ENCODE results near the gene CD82.
A peak's percentile ranks its signal among the peaks of the same experiment; 100 is the strongest.

CD82 gene

DNA sequence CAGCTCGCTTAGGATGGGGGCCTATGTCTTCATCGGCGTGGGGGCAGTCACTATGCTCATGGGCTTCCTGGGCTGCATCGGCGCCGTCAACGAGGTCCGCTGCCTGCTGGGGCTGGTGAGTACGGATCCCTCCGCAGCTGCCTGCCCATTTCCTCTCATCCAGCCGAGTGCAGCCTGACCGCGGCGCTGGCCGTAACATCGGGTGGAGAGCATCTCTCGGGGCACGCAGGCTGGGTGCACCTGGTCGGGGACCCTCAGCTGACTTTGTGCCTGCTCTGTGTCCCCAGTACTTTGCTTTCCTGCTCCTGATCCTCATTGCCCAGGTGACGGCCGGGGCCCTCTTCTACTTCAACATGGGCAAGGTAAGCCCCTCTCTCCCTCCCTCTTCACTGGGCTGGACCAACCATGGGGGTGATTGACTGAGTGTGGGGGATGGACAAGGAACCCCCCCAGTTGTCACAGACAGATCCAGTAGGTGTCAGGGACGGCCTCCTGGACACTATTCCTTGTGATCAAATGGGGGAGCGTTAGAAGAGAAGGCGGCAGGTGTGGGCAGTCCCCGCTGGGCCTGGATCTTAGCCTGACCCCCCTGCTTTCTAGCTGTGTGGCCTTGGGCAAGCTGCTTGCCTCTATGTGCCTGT, 39.7 kb downstream of the CD82 start:
- no peak for DNase-seq

DNA sequence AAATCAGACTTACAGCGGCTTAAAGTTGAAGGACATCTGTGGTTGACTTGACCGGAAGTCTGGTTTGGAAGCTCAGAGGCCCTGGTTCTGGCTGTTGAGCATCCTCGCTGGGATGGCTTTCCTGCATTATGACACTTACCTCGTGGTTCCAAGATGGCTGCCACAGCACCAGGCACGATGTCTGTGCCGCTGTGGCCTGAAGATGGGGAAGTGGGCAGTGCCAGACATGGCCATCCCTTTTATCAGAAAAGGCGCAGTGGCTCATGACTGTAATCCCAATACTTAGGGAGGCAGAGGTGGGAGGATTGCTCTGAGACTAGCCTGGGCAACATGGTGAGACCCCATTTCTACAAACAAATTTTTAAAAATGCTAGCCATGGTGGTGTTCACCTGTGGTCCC, 40.5 kb downstream of the CD82 start:
- DNase-seq = no peak

GRCh38 chr11:44606472-44606871, 41.0 kb downstream of the CD82 start:
- DNase-seq = no peak

- DNase-seq = no peak
Observed at GRCh38 chr11:44607319-44607962, 42.0 kb downstream of the CD82 start.

DNA sequence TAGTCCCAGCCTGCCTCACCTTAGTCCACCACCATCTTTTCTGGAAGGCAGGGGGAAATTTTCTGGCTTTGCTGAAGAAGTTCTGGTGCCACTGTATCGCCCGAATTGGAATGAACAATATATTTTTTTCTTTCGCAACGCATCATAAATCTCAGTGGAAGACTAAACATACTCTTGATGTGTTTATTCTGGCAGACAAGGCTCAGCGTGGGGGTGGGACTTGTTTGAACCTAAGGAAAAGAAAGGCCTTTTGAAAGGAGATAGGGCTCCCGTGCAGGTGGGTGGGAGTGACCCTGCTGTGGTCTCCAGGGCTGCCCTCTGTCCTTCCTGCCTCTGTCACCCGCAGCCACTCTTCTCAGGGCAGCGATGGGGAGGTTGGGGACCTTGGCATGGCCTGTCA, 42.5 kb downstream of the CD82 start:
- DNase-seq = no peak

- DNase-seq = no peak
Observed at GRCh38 chr11:44608651-44608990, 43.2 kb downstream of the CD82 start.

GRCh38 chr11:44608991-44609782, 43.7 kb downstream of the CD82 start:
- DNase-seq = peak; percentile 76

GRCh38 chr11:44609783-44610155, 44.3 kb downstream of the CD82 start:
- no peak for DNase-seq

DNA sequence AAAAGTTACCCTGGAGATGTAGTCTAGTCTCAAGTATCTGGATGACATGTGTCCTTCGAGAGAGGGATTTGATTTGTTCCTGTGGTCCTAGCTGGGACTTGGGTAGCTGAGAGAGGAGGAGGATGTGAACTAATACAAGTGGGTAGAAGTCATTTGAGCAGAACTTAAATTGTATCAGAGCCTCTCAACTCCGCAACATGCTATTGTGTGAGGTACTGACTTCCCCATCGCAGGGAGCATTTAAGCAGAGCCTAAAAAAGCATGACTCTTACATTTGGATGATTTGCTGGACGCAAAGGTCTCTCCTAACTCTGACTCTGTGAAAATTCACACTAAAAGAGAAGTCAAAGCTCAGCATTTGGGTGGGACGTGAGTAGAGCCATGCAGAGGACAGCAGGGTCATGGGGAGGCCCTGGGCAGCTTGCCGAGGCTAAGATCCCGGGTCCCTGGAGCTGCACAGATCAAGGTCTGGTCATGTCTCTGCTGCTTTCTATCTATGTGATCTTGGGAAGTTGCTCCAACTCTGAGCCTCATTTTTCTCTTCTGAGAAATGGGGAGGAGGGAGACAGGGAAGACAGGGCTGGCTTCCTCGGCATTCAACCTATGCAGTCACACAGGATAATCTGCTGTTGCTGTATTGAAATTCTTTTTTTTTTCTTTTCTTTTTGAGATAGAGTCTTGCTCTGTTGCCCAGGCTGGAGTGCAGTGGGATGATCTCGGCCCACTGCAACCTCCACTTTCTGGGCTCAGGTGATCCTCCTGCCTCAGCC, 44.9 kb downstream of the CD82 start:
- DNase-seq = no peak

DNA sequence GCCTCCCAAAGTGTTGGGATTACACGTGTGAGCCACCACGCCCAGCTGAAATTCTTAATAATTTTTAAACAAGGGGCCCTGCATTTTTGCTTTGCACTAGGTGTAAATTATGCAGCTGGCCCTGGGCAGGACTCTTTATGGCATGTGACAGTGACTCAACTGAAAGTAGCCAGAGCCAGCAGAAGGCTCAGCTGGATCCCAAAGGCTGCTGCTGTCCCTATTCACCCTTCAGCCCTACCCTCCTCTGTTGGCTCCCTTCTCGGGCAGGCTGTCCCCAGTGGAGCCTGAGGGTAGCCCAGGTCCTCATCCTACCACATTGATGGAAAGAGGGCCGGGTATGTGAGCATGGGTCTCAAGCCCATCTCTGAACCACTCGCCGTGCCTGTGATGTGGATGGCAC, 45.6 kb downstream of the CD82 start:
- DNase-seq = no peak

DNA sequence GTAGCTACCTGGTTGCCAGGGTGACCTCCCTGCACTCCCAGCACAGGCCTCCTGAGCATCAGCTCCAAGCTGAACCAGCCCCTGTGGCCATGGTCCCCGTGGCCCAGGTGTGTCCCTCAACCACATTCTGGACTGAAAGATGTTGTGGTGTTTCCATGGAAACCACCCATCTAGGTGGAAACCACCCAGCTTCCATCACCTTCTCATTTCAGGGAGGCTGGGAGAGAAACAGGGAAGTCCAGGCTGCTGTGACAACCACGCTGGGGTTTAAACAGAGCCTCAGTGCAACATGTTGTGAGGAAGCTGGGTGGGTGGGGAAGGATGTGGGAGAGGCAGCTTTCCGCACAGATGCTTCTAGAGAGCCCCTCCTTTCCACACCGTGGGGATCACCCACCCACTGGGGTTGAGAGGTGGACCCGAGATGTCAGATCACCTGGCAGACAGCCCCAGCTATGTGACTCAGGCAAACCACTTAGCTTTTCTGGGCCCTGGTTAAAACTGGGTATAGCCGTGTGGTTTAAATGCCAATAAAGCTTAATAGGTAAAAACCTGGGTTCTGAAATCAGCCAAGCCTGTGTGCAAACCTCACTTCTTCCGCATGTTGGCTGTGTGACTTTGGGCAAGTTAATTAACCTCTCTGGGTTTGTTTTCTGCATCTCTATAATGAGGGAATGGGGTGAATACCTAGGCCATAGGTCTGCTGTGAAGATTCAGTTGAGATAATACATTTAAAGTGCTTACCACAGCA, 46.4 kb downstream of the CD82 start:
- peak; percentile 83 for DNase-seq

DNA sequence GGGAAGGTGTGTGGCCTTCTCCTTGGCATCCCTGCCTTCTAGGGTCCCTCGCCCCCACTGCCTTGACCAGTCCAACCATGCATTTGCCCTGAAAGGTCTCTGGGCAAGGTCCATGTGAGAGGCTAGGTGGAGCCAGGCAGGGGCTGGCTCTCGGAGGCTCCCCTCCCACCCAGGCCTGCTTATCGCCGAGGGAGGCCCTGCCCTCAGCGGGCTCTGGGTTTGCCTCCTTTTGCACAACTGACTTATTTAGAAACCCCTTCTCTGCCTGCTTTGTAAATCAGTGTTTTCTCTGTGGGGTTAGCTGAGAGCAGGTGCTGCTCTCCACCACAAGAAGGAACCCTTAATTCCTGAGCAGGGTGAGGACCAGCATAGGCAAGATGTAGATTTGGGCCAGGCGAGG, 47.7 kb downstream of the CD82 start:
- no peak for DNase-seq

DNA sequence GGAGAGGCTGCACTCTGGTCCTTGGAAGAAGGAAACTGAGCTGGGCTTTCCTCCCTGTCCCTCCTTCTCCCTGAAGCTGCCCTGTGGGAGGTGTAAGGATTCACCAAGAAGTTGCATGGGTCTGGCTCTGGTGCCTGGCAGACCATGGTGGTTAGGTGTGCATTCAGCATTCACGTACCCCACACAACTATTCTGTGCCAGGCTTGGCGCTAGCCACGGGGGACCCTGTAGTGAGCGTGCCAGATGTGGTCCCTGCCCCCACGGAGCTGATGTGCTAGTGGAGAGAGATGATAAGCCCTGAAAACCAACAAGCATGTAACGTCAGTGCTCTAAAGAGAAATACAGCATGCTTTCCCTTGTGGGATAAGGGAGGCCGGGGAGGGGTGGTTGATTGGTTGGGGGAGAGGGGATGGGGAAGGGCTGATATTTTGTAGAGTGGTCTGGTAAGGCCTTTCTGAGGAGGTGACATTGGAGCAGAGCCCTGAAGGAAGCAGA, 48.9 kb downstream of the CD82 start:
- DNase-seq = no peak

- DNase-seq = no peak
Observed at GRCh38 chr11:44615041-44615755, 49.7 kb downstream of the CD82 start.

DNA sequence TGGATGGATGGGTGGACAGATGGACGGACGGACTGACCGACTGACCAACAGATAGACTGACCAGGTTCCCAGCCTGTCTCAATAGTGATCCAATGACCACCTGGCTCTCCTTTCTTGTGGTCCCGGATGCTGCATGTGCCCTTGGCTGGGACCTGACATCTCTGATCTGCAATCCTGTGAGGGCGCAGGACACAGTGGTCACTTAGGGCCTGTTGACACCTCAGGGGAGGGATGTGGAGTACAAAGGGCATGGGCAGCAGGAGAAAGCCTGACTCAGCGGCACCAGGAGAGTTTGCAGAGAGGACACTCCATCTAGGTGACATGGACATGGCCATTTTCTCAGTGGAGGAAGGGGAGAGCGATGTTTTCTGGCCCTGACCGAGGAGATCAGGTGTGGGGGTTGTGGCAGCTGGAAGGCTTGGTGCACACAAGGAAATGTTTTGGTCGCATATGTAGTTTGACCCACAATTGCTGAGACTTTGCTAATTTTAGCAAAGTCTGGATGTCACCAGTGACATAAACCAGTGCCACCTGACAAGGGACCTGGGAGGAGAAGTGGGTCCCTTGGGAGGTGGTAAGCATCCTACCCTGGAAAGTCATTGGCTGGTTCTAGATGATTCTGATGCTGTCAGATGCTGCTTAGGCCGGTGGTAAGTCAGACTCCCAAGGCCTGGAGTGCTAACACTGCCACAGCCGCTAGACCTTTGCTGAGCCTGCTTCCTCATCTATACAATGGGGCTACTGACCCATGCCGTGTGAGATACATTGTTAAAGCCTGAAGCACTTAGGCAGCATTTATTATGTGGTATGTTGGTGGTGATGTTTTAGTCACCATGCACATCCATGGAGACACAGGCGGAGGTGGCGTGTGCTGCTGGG, 50.7 kb downstream of the CD82 start:
- no peak for DNase-seq

- DNase-seq = no peak
Observed at GRCh38 chr11:44617671-44618461, 52.4 kb downstream of the CD82 start.

DNA sequence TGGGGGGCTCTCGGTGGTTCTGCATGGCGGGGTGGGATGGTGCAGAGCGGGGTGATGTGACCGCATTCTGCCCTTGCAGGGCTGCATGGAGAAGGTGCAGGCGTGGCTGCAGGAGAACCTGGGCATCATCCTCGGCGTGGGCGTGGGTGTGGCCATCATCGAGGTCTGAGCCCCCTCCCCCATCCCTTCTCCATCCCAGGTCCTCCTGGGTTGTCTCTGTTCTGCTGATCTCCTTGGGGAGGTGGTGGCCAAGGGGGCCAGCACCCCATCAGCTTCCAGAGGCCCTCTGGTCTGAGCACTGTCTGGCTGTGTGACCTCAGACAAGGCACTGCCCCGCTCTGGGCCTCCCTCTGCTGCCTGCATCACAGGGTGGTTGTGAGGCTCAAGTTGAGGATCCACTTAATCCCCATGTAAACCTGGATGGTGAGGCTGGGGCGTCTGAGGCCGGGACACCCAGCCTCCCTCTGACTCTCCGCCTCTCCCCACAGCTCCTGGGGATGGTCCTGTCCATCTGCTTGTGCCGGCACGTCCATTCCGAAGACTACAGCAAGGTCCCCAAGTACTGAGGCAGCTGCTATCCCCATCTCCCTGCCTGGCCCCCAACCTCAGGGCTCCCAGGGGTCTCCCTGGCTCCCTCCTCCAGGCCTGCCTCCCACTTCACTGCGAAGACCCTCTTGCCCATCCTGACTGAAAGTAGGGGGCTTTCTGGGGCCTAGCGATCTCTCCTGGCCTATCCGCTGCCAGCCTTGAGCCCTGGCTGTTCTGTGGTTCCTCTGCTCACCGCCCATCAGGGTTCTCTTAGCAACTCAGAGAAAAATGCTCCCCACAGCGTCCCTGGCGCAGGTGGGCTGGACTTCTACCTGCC, 53.3 kb downstream of the CD82 start:
- DNase-seq = no peak

DNA sequence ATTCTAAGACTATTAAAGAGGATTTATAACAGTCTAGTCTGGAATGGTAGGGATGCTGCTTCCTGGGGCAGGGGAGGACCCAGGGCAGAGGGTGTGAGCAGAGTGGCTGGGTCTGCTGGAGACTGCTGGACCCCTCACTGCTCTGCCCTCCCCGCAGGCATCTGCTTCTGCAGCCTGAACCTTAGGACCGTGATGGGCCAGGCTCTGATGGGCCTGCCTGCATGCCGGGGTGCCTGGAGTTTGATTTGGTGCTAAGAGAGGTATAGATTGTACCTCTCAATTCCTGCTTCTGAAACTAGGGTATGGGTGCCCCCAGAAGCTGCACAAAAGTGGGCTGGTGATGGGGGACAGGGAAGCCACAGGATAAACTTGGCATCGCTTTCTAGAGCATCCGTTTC, 54.9 kb downstream of the CD82 start:
- no peak for DNase-seq

GRCh38 chr11:44621140-44621681, 55.7 kb downstream of the CD82 start:
- DNase-seq = peak; percentile 42
